PC-9 (cell line): Measurements from ENCODE around the gene HSF4. TPM values are rescaled to one million over a fixed set of nuclear protein-coding genes. Genes with fewer than 3 reads are reported as not detected.
A peak's percentile ranks its signal among the peaks of the same experiment; 100 is the strongest.

Source experiments
- BruUV-seq: library from RNA; stranded (reverse); fragments of 400-500 nt; replicated peaks from 2 replicates; lab custom pipeline; 2021; lab: Mats Ljungman, UMichigan
- CTCF ChIA-PET: fragments of 300-600 bp; sonication (Branson Sonifier 250); formaldehyde crosslinking; loops from one replicate; lab custom pipeline; 2022; ENCODE audit warnings: antibody characterized with exemption; lab: Charles Lee
- POLR2A ChIA-PET: fragments of 300-600 bp; sonication (Branson Sonifier 250); formaldehyde crosslinking; loops from one replicate; lab custom pipeline; 2022; ENCODE audit warnings: antibody characterized with exemption; ENCODE audit not compliant: unreplicated experiment; lab: Charles Lee
- DNase-seq, 2 experiments: peaks; one replicate each; pipeline versions ENCODE4 v3.0.0 to v3.0.0-alpha.2; 2015 to 2022; ENCODE audit warnings: mixed read lengths in 1 of 2
- H2AFZ ChIP-seq: fragments of 200-600 bp; sonication (generic); 2 replicates; pipeline ENCODE4 v1.8.1; 2017; ENCODE audit warnings: antibody characterized with exemption
- H3F3A ChIP-seq: fragments of 200-600 bp; sonication (generic); 2 replicates; pipeline ENCODE4 v1.8.1; 2017; ENCODE audit warnings: antibody characterized with exemption, mild to moderate bottlenecking, low read depth; ENCODE audit not compliant: insufficient read depth
- H3K27ac ChIP-seq: fragments of 200-600 bp; sonication (generic); 2 replicates; pipeline ENCODE4 v1.6.1; 2016; ENCODE audit warnings: mixed run types
- H3K27me3 ChIP-seq: fragments of 200-600 bp; sonication (generic); 2 replicates; pipeline ENCODE4 v1.6.1; 2016; ENCODE audit warnings: low read depth, mixed run types; ENCODE audit not compliant: insufficient read depth
- H3K36me3 ChIP-seq: fragments of 200-600 bp; sonication (generic); 2 replicates; pipeline ENCODE4 v1.6.1; 2016; ENCODE audit warnings: low read depth, mixed run types
- H3K4me1 ChIP-seq: fragments of 200-600 bp; sonication (generic); replicated peaks from 2 replicates; pipeline ENCODE4 v1.6.1; 2016; ENCODE audit warnings: mixed run types; ENCODE audit not compliant: insufficient read depth
- H3K4me2 ChIP-seq: fragments of 200-600 bp; sonication (generic); 2 replicates; pipeline ENCODE4 v1.6.1; 2017; ENCODE audit warnings: mixed run types
- H3K4me3 ChIP-seq: fragments of 200-600 bp; sonication (generic); 2 replicates; pipeline ENCODE4 v1.6.1; 2016; ENCODE audit warnings: mixed run types
- H3K79me2 ChIP-seq: fragments of 200-600 bp; sonication (generic); 2 replicates; pipeline ENCODE4 v1.6.1; 2017; ENCODE audit warnings: low read depth, mixed run types
- H3K9me2 ChIP-seq: fragments of 200-600 bp; sonication (generic); 2 replicates; pipeline ENCODE4 v1.8.1; 2017; ENCODE audit warnings: mild to moderate bottlenecking; ENCODE audit not compliant: insufficient read depth
- H3K9me3 ChIP-seq: fragments of 200-600 bp; sonication (generic); 2 replicates; pipeline ENCODE4 v1.8.1; 2016; ENCODE audit warnings: low read depth; ENCODE audit not compliant: insufficient read depth
- H4K20me1 ChIP-seq: fragments of 200-600 bp; sonication (generic); 2 replicates; pipeline ENCODE4 v1.8.1; 2017; ENCODE audit not compliant: insufficient read depth
- EZH2 ChIP-seq: fragments of 200-600 bp; sonication (generic); IDR thresholded peaks from 2 replicates; pipeline ENCODE4 v1.8.0; 2017; ENCODE audit warnings: antibody characterized with exemption, low read depth
- intact Hi-C: fragments of 100-400 bp; cut with micrococcal nuclease; formaldehyde crosslinking; loops from one replicate; pipeline ENCODE4 v1.10.0; 2022; ENCODE audit not compliant: unreplicated experiment
- total RNA-seq: library from RNA; stranded (reverse); gene quantifications from 2 replicates; pipeline ENCODE4 v1.2.3, GENCODE V29; 2021
- TF ChIP-seq, protein P1 (sequence below): fragments of 200-600 bp; sonication (generic); conservative IDR thresholded peaks from 2 replicates; pipeline ENCODE4 v1.6.1; 2017; ENCODE audit warnings: mixed run types, antibody characterized with exemption, mild to moderate bottlenecking, moderate library complexity

HSF4 gene
- total RNA-seq, 1 experiment from 2014 or later, result 100 TPM

DNA sequence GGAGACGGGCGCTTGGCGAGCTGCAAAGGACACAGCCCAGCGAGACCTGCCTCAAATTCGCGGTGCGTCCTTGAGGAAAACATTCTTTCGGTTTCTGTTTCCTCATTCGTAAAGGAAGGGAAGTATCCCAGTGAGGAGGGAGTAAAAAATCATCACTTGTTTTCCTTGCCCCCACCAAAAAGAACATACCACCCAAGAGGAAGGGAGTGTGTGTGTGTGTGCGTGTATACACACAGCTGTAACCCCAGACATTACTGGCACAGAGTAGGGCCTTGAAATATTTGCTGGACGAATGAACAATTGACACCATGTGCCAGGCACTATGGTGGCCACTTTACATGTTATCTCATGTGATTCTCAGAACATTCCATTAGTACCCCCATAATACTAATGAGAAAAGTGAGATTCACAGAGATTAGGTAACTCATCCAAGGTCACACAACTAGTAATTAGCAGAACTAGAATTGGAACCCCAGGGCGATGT, 21.1 kb downstream of the HSF4 start:
- intact Hi-C loops, result loop anchor here (2.0 kb wide), 1 partner anchor 73 kb away; no protein-coding TSS in a partner anchor
- ChIA-PET POLR2A (no interaction called here), CTCF (interaction anchor here (1.2 kb wide), 1 partner anchor 168 kb away, joined by 4 read pairs; no protein-coding TSS in a partner anchor)
- no peaks in the 10 kb centered on the region for H3K36me3 ChIP-seq
- no peak overlapping the region for H3K4me3 ChIP-seq
- H4K20me1 ChIP-seq, result no peaks in the 10 kb centered on the region
- BruUV-seq, result no TSS peak
- DNase-seq, result no peak
- peaks cover 20% of the 10 kb centered on the region; the same call in 1 of the 2 replicates for H3F3A ChIP-seq
- no peak overlapping the region for H3K27ac ChIP-seq
- no peak overlapping the region for H2AFZ ChIP-seq
- peaks cover 36% of the 10 kb centered on the region for H3K4me1 ChIP-seq
- no peaks in the 10 kb centered on the region for H3K9me2 ChIP-seq
- H3K27me3 ChIP-seq, result no peaks in the 10 kb centered on the region
- no peaks in the 10 kb centered on the region for H3K9me3 ChIP-seq
- H3K79me2 ChIP-seq, result peaks cover 16% of the 10 kb centered on the region
- no peak for TF ChIP-seq EZH2
- TF ChIP-seq, protein P1, sequence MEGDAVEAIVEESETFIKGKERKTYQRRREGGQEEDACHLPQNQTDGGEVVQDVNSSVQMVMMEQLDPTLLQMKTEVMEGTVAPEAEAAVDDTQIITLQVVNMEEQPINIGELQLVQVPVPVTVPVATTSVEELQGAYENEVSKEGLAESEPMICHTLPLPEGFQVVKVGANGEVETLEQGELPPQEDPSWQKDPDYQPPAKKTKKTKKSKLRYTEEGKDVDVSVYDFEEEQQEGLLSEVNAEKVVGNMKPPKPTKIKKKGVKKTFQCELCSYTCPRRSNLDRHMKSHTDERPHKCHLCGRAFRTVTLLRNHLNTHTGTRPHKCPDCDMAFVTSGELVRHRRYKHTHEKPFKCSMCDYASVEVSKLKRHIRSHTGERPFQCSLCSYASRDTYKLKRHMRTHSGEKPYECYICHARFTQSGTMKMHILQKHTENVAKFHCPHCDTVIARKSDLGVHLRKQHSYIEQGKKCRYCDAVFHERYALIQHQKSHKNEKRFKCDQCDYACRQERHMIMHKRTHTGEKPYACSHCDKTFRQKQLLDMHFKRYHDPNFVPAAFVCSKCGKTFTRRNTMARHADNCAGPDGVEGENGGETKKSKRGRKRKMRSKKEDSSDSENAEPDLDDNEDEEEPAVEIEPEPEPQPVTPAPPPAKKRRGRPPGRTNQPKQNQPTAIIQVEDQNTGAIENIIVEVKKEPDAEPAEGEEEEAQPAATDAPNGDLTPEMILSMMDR, result no peak
- 0 out of 2 replicates have a peak overlapping the region, but pooled peaks have one; percentile 84 for H3K4me2 ChIP-seq

DNA sequence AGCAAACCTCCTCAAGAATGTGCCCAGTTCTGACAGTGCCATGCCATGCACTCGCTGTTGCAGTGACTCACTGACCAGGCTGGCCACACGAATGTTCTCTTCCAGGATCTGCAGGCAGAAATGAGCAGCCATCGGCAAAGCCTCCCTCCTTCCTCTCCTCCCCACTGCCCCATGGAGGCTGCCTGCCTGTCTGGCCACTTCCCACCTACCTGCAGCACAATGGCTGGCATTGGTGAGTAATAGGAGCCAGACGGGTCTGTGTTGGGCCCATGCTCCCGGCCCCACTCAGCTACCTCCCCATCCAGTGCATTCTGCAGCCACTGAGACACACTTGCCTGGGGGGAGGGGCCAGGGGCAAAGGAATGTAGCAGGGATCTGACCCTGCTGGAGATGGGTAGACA, 22.0 kb downstream of the HSF4 start:
- POLR2A ChIA-PET, result interaction anchor here (0.6 kb wide), 1 partner anchor 8 kb away, joined by 3 read pairs; no protein-coding TSS in a partner anchor
- TF ChIP-seq, protein P1, result no peak
- no peak for TF ChIP-seq EZH2
- Histone ChIP-seq H3K4me1 (peaks cover 40% of the 10 kb centered on the region), H3F3A (peaks cover 20% of the 10 kb centered on the region; the same call in 1 of the 2 replicates), H3K27ac (no peak overlapping the region), H3K4me3 (no peak overlapping the region), H2AFZ (no peak overlapping the region), H3K9me2 (no peaks in the 10 kb centered on the region), H3K79me2 (peaks cover 16% of the 10 kb centered on the region), H3K4me2 (peak overlapping the region; percentile 46), H3K36me3 (no peaks in the 10 kb centered on the region), H3K9me3 (no peaks in the 10 kb centered on the region), H3K27me3 (no peaks in the 10 kb centered on the region), H4K20me1 (no peaks in the 10 kb centered on the region)
- CTCF ChIA-PET, result interaction anchor here (1.0 kb wide), 1 partner anchor 60 kb away, joined by 4 read pairs; no protein-coding TSS in a partner anchor
- DNase-seq, result peak; percentile 57 to 65
- intact Hi-C loops, result no loop called here
- BruUV-seq, result no TSS peak

DNA sequence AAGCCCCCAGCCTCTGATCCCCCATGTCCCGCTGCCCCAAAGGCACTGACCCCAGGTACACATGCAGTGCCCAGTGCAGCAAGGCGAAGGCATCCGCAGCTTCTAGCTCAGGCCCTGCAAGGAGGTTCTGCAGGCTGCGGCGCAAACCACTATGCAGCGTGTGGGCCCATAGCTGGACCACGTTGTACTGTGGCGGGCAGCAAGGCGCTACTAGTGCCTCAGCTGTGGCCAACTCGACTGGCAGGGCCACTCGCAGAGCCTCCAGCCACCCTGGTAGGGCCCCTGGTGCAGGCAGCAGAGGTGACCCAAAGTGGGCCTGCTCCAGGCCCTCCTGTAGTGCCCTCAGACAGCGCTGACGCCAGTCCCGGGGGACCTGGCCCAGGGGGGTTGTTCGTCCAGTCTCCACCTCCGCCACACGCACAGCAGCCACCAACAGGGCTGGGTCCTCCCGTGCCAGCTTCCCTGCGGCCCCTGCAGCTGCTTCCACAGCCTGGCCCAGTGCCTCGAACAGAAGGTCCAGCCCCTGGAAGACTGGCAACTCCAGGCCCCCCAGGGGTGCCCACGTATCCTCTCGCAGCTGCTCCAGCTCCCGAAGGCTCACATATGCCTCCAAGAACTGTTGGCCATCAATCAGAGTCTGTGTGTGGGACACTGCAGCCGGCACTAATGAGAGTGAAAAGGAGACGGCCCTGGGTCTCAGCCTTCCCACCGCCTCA, 22.8 kb downstream of the HSF4 start:
- no peaks in the 10 kb centered on the region for H3K27me3 ChIP-seq
- H3K36me3 ChIP-seq, result no peaks in the 10 kb centered on the region
- H3K4me3 ChIP-seq, result no peak overlapping the region
- no peak overlapping the region for H2AFZ ChIP-seq
- intact Hi-C loops, result no loop called here
- H3K27ac ChIP-seq, result no peak overlapping the region
- H3K4me1 ChIP-seq, result peaks cover 40% of the 10 kb centered on the region
- H4K20me1 ChIP-seq, result no peaks in the 10 kb centered on the region
- TF ChIP-seq, protein P1, result no peak
- no peak for TF ChIP-seq EZH2
- DNase-seq, result no peak
- ChIA-PET CTCF (interaction anchor here (1.0 kb wide), 1 partner anchor 60 kb away, joined by 4 read pairs; no protein-coding TSS in a partner anchor), POLR2A (interaction anchor here (0.6 kb wide), 1 partner anchor 9 kb away, joined by 3 read pairs; no protein-coding TSS in a partner anchor)
- peaks cover 20% of the 10 kb centered on the region; the same call in 1 of the 2 replicates for H3F3A ChIP-seq
- peaks cover 12% of the 10 kb centered on the region for H3K79me2 ChIP-seq
- no peaks in the 10 kb centered on the region for H3K9me2 ChIP-seq
- no TSS peak for BruUV-seq
- H3K4me2 ChIP-seq, result peak overlapping the region; percentile 46
- no peaks in the 10 kb centered on the region for H3K9me3 ChIP-seq
